AG04450 (cell line): ENCODE results near the gene ZNF429. TPM values are rescaled to one million over a fixed set of nuclear protein-coding genes. Genes with fewer than 3 reads are reported as not detected.
"Not testable (repeated sequence)": the region's sequence is repeated elsewhere in the genome, so short reads cannot be mapped to it uniquely, and the experiment has no call there.

Source experiments
- CTCF ChIA-PET: fragments of 300-600, 350-600 bp; formaldehyde crosslinking; extraction: SDS; loops from one replicate; lab custom pipeline; 2022; ENCODE audit warnings: antibody characterized with exemption, inconsistent platforms; lab: Charles Lee
- POLR2A ChIA-PET: fragments of 350-600 bp; formaldehyde crosslinking; extraction: SDS; loops from one replicate; lab custom pipeline; 2021; ENCODE audit warnings: antibody characterized with exemption, inconsistent platforms; lab: Yijun Ruan, JAX
- DNase-seq: peaks from one replicate; pipeline ENCODE4 v3.0.0-alpha.2; 2011; ENCODE audit warnings: low read depth, low spot score
- H3K27ac ChIP-seq: one replicate; pipeline ENCODE4 v1.5.1; 2012; ENCODE audit warnings: low read depth, low read length, control low read depth
- H3K27me3 ChIP-seq: one replicate; pipeline ENCODE4 v1.6.0; 2012; ENCODE audit warnings: low read length; ENCODE audit not compliant: control insufficient read depth, insufficient read depth
- H3K4me3 ChIP-seq: 2 replicates; pipeline ENCODE4 v1.5.1; 2011; ENCODE audit warnings: mild to moderate bottlenecking, low read depth, low read length, control low read depth
- H3K9me3 ChIP-seq: 2 replicates; pipeline ENCODE4 v1.5.1; 2012; ENCODE audit warnings: low read length; ENCODE audit not compliant: control insufficient read depth, insufficient read depth
- polyA plus RNA-seq: library from polyadenylated mRNA; depleted of rRNA; stranded (reverse); fragments of >200 nt; gene quantifications from 2 replicates; pipeline ENCODE4 v1.2.3, GENCODE V29; 2011
- TF ChIP-seq, protein P1 (sequence below): IDR thresholded peaks from 2 replicates; pipeline ENCODE4 v1.5.1; 2011; ENCODE audit warnings: low read depth, low read length, control low read depth, inconsistent platforms

ZNF429 gene
- polyA plus RNA-seq, 1 experiment, result 6.8 TPM

DNA sequence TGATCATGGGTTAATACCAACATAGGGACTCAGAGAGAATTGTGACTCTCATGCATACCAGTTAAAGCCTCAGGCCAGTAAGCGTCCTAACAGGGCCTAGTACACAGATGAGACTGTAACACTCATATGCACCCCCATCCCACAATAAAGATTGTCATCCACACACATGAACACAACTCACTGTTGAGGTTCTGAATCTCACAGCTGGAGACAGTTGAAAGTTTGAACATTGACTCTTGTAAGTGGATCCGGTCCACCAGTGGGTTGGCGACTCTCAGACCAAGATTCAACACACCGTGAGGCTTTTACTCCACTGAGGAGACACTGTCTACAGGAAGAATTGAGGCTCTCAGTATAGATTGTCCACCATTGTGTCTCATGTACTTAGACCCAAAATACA is 88.1 kb downstream of the ZNF429 start:
- POLR2A ChIA-PET, result no interaction called here

DNA sequence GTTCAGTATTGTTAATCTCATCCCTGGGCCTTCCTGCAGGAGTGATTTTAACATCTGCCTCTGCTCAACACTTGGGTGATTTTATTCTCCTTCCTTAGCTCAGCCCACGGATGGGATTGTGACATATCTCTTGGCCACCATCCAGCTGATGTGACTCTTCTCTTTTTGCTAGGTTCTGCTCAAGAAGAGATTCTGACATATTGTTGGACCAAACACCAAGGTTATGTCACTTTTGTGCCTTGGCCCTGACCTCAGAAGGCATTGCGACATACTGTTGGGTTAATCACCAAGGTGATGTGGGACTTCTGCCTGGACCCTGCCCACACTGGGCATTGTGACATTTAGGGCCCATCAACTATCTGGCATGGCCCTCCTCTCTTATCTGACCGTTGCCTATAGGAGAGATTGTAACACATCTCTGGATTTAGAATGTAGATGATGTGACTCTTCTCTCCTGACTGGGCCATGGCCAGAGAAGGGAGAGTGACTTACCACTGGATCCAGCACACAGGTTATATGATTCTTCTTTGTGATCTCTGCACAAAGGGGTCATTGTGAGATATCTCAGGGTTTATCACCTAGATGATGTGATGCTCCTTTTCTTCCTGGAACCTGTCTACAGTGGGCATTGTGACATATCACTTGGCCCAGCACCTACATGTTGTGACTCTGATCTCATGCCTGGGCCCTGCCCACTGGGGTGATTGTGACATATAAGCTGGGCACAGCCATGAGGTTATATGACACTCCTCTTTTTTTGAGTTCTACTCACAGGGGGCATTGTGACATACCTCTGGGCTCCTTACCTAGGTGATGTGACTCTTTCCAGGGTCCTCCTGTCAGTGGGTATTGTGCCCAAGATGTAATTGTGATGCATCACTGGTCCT is 88.8 kb downstream of the ZNF429 start:
- CTCF ChIA-PET, result interaction anchor here (0.6 kb wide), 1 partner anchor 400 kb away, joined by 3 read pairs; no protein-coding TSS in a partner anchor
- H3K4me3 ChIP-seq, result no peak overlapping the region
- H3K9me3 ChIP-seq, result peaks cover 56% of the 10 kb centered on the region
- POLR2A ChIA-PET, result no interaction called here
- no peak for DNase-seq
- TF ChIP-seq, protein P1, sequence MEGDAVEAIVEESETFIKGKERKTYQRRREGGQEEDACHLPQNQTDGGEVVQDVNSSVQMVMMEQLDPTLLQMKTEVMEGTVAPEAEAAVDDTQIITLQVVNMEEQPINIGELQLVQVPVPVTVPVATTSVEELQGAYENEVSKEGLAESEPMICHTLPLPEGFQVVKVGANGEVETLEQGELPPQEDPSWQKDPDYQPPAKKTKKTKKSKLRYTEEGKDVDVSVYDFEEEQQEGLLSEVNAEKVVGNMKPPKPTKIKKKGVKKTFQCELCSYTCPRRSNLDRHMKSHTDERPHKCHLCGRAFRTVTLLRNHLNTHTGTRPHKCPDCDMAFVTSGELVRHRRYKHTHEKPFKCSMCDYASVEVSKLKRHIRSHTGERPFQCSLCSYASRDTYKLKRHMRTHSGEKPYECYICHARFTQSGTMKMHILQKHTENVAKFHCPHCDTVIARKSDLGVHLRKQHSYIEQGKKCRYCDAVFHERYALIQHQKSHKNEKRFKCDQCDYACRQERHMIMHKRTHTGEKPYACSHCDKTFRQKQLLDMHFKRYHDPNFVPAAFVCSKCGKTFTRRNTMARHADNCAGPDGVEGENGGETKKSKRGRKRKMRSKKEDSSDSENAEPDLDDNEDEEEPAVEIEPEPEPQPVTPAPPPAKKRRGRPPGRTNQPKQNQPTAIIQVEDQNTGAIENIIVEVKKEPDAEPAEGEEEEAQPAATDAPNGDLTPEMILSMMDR, result no peak
- H3K27ac ChIP-seq, result no peak overlapping the region
- no peaks in the 10 kb centered on the region for H3K27me3 ChIP-seq

More for the DNA sequence above, 88.1 kb downstream of the ZNF429 start:
- H3K27ac ChIP-seq, result no peak overlapping the region
- H3K27me3 ChIP-seq, result no peaks in the 10 kb centered on the region
- no peak overlapping the region for H3K4me3 ChIP-seq
- DNase-seq, result no peak
- CTCF ChIA-PET, result no interaction called here
- TF ChIP-seq, protein P1, result no peak
- peaks cover 53% of the 10 kb centered on the region for H3K9me3 ChIP-seq

DNA sequence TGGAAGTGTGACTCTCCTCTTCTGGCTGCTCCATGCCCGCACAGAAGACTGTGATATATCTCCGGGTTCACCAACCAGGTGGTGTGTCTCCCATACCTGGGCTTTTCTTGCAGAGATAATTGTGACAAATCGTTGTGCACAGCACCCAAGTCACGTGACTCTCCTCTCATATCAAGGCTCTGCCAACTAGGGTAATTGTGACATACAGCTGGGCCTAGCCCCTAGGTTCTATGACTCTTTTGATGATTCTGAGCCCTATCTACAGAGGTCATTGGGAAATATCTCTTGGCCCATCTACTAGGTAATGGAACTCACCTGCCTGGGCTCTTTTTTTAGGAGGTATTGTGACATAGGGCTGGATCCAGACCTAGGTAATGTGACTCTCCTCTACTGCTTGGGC is 89.8 kb downstream of the ZNF429 start:
- ChIA-PET CTCF (no interaction called here), POLR2A (no interaction called here)
- peaks cover 54% of the 10 kb centered on the region for H3K9me3 ChIP-seq
- H3K27me3 ChIP-seq, result no peaks in the 10 kb centered on the region
- no peak overlapping the region for H3K4me3 ChIP-seq
- H3K27ac ChIP-seq, result no peak overlapping the region
- TF ChIP-seq, protein P1, result no peak
- DNase-seq, result no peak

DNA sequence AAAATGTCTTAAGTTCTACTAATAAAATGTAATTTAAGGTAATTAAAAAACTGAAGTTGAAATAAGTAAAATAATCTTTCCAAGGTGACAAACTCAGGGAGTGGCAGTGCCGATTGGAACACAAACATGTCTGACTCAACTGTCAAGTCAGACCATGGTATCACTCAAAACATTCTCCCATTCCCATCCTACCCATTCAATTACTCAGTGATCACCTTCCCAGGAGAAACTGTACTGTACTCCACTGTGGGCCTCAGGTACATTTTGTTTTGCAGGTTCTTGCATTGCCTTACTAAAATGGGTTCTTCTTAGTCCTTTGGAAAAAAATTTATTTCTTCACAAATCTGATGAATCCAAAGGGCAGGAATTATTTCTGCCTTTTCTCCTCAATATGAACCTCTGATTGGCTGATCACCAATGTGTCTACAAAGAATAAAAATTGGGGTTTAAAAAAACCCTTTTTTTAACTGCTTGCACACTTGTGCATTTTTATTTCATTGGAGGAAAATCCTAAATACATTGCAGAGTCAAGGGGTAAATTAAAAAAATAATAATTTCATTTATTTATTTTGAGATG is 96.8 kb downstream of the ZNF429 start:
- Histone ChIP-seq H3K27me3 (no peaks in the 10 kb centered on the region), H3K27ac (no peak overlapping the region), H3K9me3 (peaks cover 13% of the 10 kb centered on the region), H3K4me3 (no peak overlapping the region)
- CTCF ChIA-PET, result no interaction called here
- TF ChIP-seq, protein P1, result no peak
- POLR2A ChIA-PET, result no interaction called here
- no peak for DNase-seq

DNA sequence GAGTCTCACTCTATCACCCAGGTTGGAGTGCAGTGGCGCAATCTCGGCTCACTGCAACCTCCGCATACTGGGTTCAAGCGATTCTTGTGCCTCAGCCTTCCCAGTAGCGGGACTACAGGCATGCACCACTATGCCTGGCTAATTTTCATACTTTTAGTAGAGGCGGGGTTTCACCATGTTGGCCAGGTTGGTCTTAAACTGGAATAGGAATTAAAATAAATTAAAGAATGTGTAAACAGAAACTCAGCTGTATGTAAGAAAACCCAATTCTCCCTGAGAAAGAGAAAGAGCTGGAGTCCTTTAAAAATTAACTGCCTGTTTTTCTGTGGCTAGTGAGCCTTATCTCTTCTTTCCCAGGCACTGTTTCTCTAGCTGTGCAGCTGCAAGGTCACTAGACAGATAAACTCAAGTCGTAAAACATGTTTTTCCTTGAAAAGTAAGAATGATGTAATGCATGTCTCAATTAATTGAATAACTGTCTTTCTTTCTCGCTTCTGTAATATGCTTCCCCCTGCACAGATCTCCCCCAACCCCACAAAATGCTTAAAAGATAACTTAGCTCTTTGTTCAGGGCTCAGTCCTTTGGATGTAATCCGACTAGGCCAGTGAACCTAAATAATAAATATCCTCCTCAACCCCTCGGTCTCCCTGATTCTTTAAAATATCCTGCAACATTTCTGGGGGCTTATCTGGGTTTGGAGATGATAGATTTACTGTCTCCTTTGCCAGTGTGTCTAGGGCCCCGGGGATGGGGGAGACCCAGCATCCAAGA is 97.4 kb downstream of the ZNF429 start:
- POLR2A ChIA-PET, H3K27me3 ChIP-seq, H3K4me3 ChIP-seq, H3K9me3 ChIP-seq, CTCF ChIA-PET, DNase-seq, H3K27ac ChIP-seq: not testable (repeated sequence)
